ENCODE results near the gene JPT1.
"Not testable (repeated sequence)": the region's sequence is repeated elsewhere in the genome, so short reads cannot be mapped to it uniquely, and the experiment has no call there.

JPT1 gene

GRCh38 chr17:75158480-75158879 is 4.2 kb upstream of the JPT1 start:
- DNase-seq (ENCODE audit: low read depth, low spot score) = not testable (repeated sequence)

- DNase-seq (ENCODE audit: low read depth, low spot score) = no peak
Observed at GRCh38 chr17:75155191-75155601, 884 bp upstream of the JPT1 start.

- no peak for DNase-seq (ENCODE audit: low read depth, low spot score)
Observed at GRCh38 chr17:75153780-75154194, 525 bp downstream of the JPT1 start.

GRCh38 chr17:75152922-75153779 is 1.2 kb downstream of the JPT1 start:
- DNase-seq (ENCODE audit: low read depth, low spot score) = no peak

GRCh38 chr17:75152523-75152921 is 1.8 kb downstream of the JPT1 start:
- DNase-seq (ENCODE audit: low read depth, low spot score) = no peak

GRCh38 chr17:75151930-75152329 is 2.4 kb downstream of the JPT1 start:
- DNase-seq (ENCODE audit: low read depth, low spot score) = no peak

- DNase-seq (ENCODE audit: low read depth, low spot score) = no peak
Observed at GRCh38 chr17:75147878-75148546, 6.3 kb downstream of the JPT1 start.

GRCh38 chr17:75146592-75146991 is 7.7 kb downstream of the JPT1 start:
- DNase-seq (ENCODE audit: low read depth, low spot score) = no peak

GRCh38 chr17:75144816-75145512 is 9.3 kb downstream of the JPT1 start:
- DNase-seq (ENCODE audit: low read depth, low spot score) = no peak

GRCh38 chr17:75142236-75142971 is 11.9 kb downstream of the JPT1 start:
- no peak for DNase-seq (ENCODE audit: low read depth, low spot score)

- DNase-seq (ENCODE audit: low read depth, low spot score) = no peak
Observed at GRCh38 chr17:75138519-75138918, 15.8 kb downstream of the JPT1 start.

- not testable (repeated sequence) for DNase-seq (ENCODE audit: low read depth, low spot score)
Observed at GRCh38 chr17:75137762-75138161, 16.6 kb downstream of the JPT1 start.

GRCh38 chr17:75135946-75136345 is 18.4 kb downstream of the JPT1 start:
- no peak for DNase-seq (ENCODE audit: low read depth, low spot score)

GRCh38 chr17:75135452-75135851 is 18.9 kb downstream of the JPT1 start:
- no peak for DNase-seq (ENCODE audit: low read depth, low spot score)

GRCh38 chr17:75133607-75134347 is 20.5 kb downstream of the JPT1 start:
- DNase-seq (ENCODE audit: low read depth, low spot score) = not testable (repeated sequence)

GRCh38 chr17:75133001-75133400 is 21.3 kb downstream of the JPT1 start:
- DNase-seq (ENCODE audit: low read depth, low spot score) = no peak

- DNase-seq (ENCODE audit: low read depth, low spot score) = not testable (repeated sequence)
Observed at GRCh38 chr17:75132018-75133000, 22.0 kb downstream of the JPT1 start.

- DNase-seq (ENCODE audit: low read depth, low spot score) = no peak
Observed at GRCh38 chr17:75131278-75132017, 22.9 kb downstream of the JPT1 start, which contains the start of gene NT5C. Gene NT5C, minus strand, starts transcription at chr17:75131742. Its CDS starts 35 bp downstream, at chr17:75131707.
